ENCODE results near the gene REP15. TPM values are rescaled to one million over a fixed set of nuclear protein-coding genes. Genes with fewer than 3 reads are reported as not detected.

The REP15 gene
- total RNA-seq, 2 donors from 2014 or later: 1.4 to 3.1 TPM

DNA sequence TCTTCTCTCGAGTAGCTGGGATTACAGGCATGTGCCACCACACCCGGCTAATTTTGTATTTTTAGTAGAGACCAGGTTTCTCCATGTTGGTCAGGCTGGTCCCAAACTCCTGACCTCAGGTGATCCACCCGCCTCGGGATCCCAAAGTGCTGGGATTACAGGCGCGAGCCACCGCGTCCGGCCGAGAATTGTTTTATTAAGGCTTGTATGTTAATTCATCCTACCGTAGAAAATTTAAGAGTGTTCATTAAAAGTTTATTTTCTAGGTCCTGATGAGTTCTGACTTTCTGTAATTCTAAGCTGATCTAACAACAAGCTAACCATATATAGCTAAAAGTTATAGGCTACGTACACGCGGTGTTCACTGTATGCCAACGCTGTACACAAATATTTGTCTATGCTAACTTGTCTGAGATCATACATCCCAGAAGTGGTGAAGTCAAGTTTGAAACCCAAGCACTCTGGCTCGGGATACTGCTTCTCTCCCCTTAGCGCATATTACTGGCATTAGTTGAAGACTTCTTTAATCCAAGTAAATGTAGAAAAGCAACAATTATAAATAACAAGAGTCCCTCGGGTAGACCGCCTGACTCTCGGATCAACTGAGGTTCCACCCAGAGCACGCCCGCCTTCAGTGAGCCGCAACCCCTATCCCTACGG lies 13.8 kb downstream of the REP15 start:
- Histone ChIP-seq H3K9me3 (no peaks in the 10 kb centered on the region), H3K27me3 (no peaks in the 10 kb centered on the region), H3K4me3 (peak overlapping the region; percentile 90 to 99), H3K36me3 (no peaks in the 10 kb centered on the region), H3K27ac (peak overlapping the region; percentile 86 to 88), H3K4me1 (peaks cover 0 to 27% of the 10 kb centered on the region in 2 donors)
- TF ChIP-seq, protein P1, sequence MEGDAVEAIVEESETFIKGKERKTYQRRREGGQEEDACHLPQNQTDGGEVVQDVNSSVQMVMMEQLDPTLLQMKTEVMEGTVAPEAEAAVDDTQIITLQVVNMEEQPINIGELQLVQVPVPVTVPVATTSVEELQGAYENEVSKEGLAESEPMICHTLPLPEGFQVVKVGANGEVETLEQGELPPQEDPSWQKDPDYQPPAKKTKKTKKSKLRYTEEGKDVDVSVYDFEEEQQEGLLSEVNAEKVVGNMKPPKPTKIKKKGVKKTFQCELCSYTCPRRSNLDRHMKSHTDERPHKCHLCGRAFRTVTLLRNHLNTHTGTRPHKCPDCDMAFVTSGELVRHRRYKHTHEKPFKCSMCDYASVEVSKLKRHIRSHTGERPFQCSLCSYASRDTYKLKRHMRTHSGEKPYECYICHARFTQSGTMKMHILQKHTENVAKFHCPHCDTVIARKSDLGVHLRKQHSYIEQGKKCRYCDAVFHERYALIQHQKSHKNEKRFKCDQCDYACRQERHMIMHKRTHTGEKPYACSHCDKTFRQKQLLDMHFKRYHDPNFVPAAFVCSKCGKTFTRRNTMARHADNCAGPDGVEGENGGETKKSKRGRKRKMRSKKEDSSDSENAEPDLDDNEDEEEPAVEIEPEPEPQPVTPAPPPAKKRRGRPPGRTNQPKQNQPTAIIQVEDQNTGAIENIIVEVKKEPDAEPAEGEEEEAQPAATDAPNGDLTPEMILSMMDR (IDR thresholded peaks at IDR 0.05): no peak
- no peak for DNase-seq (ENCODE audit: low spot score)

GRCh38 chr12:27710592-27711316 lies 14.5 kb downstream of the REP15 start, which contains the start of gene MRPS35:
Gene MRPS35, plus strand, starts transcription at chr12:27710832. Its CDS starts 12 bp downstream, at chr12:27710844.
- DNase-seq (ENCODE audit: low spot score): peak; percentile 86
- Histone ChIP-seq H3K4me3 (peak within 1 kb of the TSS; percentile 90 to 99), H3K9me3 (no peaks in the 10 kb centered on the region), H3K27ac (peak within 1 kb of the TSS; percentile 86 to 88), H3K36me3 (no peaks in the 10 kb centered on the region), H3K4me1 (peaks cover 0 to 27% of the 10 kb centered on the region in 2 donors), H3K27me3 (no peaks in the 10 kb centered on the region)
- TF ChIP-seq, protein P1 (IDR thresholded peaks at IDR 0.05): peak in 1 of 2 donors; percentile 19

GRCh38 chr12:27711317-27711682 lies 15.1 kb downstream of the REP15 start:
- DNase-seq (ENCODE audit: low spot score): no peak
- Histone ChIP-seq H3K9me3 (no peaks in the 10 kb centered on the region), H3K4me1 (peaks cover 0 to 27% of the 10 kb centered on the region in 2 donors), H3K27ac (peak overlapping the region; percentile 86 to 88), H3K27me3 (no peaks in the 10 kb centered on the region), H3K4me3 (peak overlapping the region; percentile 90 to 99), H3K36me3 (peaks cover 3% of the 10 kb centered on the region)
- TF ChIP-seq, protein P1 (IDR thresholded peaks at IDR 0.05): no peak

GRCh38 chr12:27711967-27712366 lies 15.7 kb downstream of the REP15 start:
- Histone ChIP-seq H3K36me3 (peaks cover 9% of the 10 kb centered on the region), H3K4me3 (peak overlapping the region in 1 of 2 donors; percentile 99), H3K27me3 (no peaks in the 10 kb centered on the region), H3K4me1 (peaks cover 0 to 27% of the 10 kb centered on the region in 2 donors), H3K9me3 (no peaks in the 10 kb centered on the region), H3K27ac (no peak overlapping the region)
- TF ChIP-seq, protein P1 (IDR thresholded peaks at IDR 0.05): no peak
- no peak for DNase-seq (ENCODE audit: low spot score)

GRCh38 chr12:27723212-27723611 lies 27.0 kb downstream of the REP15 start:
- H3K27ac ChIP-seq: no peak overlapping the region
- H3K9me3 ChIP-seq: no peaks in the 10 kb centered on the region
- H3K36me3 ChIP-seq: peaks cover 31% of the 10 kb centered on the region
- H3K4me1 ChIP-seq: no peaks in the 10 kb centered on the region
- H3K27me3 ChIP-seq: no peaks in the 10 kb centered on the region
- no peak overlapping the region for H3K4me3 ChIP-seq
- DNase-seq (ENCODE audit: low spot score): no peak
- TF ChIP-seq, protein P1 (IDR thresholded peaks at IDR 0.05): no peak

All from right atrium auricular region (tissue), 2 donors.